Esophagus (tissue), 2 donors: Measurements from ENCODE around the gene CLEC2D. TPM values are rescaled to one million over a fixed set of nuclear protein-coding genes. Genes with fewer than 3 reads are reported as not detected.
"Not testable (repeated sequence)": the region's sequence is repeated elsewhere in the genome, so short reads cannot be mapped to it uniquely, and the experiment has no call there.

Source experiments
- H3K27ac ChIP-seq, 2 donors: one replicate each; pipeline ENCODE4 v1.5.1; 2013; ENCODE audit warnings: low read depth in 2 of 2, mild to moderate bottlenecking in 2 of 2, inconsistent platforms in 1 of 2, low read length in 1 of 2, moderate library complexity in 1 of 2
- H3K27me3 ChIP-seq, 2 donors: one replicate each; pipeline ENCODE4 v1.6.1; 2013; ENCODE audit warnings: low read length in 2 of 2, control low read depth in 1 of 2, mild to moderate bottlenecking in 1 of 2; ENCODE audit not compliant: insufficient read depth in 2 of 2, control insufficient read depth in 1 of 2
- H3K36me3 ChIP-seq, 2 donors: one replicate each; pipeline ENCODE4 v1.6.1; 2013; ENCODE audit warnings: low read length in 1 of 2; ENCODE audit not compliant: control insufficient read depth in 2 of 2, insufficient read depth in 2 of 2
- H3K4me1 ChIP-seq, 2 donors: one replicate each; pipeline ENCODE4 v1.6.1; 2013; ENCODE audit warnings: low read length in 1 of 2; ENCODE audit not compliant: control insufficient read depth in 2 of 2, insufficient read depth in 2 of 2
- H3K4me3 ChIP-seq, 2 donors: one replicate each; pipeline ENCODE4 v1.5.1; 2013; ENCODE audit warnings: low read length in 2 of 2, mild to moderate bottlenecking in 2 of 2, low read depth in 1 of 2, moderate library complexity in 1 of 2
- H3K9me3 ChIP-seq, 2 donors: one replicate each; pipeline ENCODE4 v1.6.1; 2013; ENCODE audit warnings: mild to moderate bottlenecking in 2 of 2, low read depth in 1 of 2, low read length in 1 of 2, moderate library complexity in 1 of 2; ENCODE audit not compliant: control insufficient read depth in 2 of 2, insufficient read depth in 1 of 2
- WGBS, 2 donors: extraction: QIAGEN DNeasy Blood & Tissue Kit; methylation state at CpG; one replicate each; pipeline ENCODE4 v1.1.7; 2013; 5-methylcytosine and 5-hydroxymethylcytosine counted together
- polyA plus RNA-seq, 2 donors: library from polyadenylated mRNA; stranded (reverse); fragments of 200-250 nt; gene quantifications; one replicate each; pipeline ENCODE4 v1.2.3, GENCODE V29; 2013
- donor health status: healthy with polysubstance abuse.
- donor health status: Bipolar disorder and iron deficiency.

CLEC2D gene
- polyA plus RNA-seq, 2 donors: 1.8 to 5.2 TPM

GRCh38 chr12:9706086-9706685 lies 36.7 kb downstream of the CLEC2D start:
- H3K27me3 ChIP-seq: no peaks in the 10 kb centered on the region
- no peak overlapping the region for H3K4me3 ChIP-seq
- no peak overlapping the region for H3K27ac ChIP-seq
- no peaks in the 10 kb centered on the region for H3K36me3 ChIP-seq
- no peaks in the 10 kb centered on the region for H3K4me1 ChIP-seq
- no peaks in the 10 kb centered on the region for H3K9me3 ChIP-seq

GRCh38 chr12:9707356-9707755 lies 37.8 kb downstream of the CLEC2D start:
- no peak overlapping the region for H3K4me3 ChIP-seq
- H3K9me3 ChIP-seq: no peaks in the 10 kb centered on the region
- H3K27me3 ChIP-seq: no peaks in the 10 kb centered on the region
- no peaks in the 10 kb centered on the region for H3K4me1 ChIP-seq
- H3K27ac ChIP-seq: no peak overlapping the region
- H3K36me3 ChIP-seq: no peaks in the 10 kb centered on the region

- Histone ChIP-seq H3K36me3 (no peaks in the 10 kb centered on the region), H3K27me3 (no peaks in the 10 kb centered on the region), H3K4me3 (no peak overlapping the region), H3K27ac (no peak overlapping the region), H3K9me3 (no peaks in the 10 kb centered on the region), H3K4me1 (no peaks in the 10 kb centered on the region)
- WGBS, 2 donors: 49 to 55% methylated on average over 12 of the region's 12 CpGs
Measured at GRCh38 chr12:9707864-9708808, 38.6 kb downstream of the CLEC2D start.

- no peak overlapping the region for H3K4me3 ChIP-seq
- no peaks in the 10 kb centered on the region for H3K27me3 ChIP-seq
- 87 to 88% methylated on average over 3 of the region's 3 CpGs for WGBS, 2 donors
- H3K4me1 ChIP-seq: no peaks in the 10 kb centered on the region
- no peaks in the 10 kb centered on the region for H3K36me3 ChIP-seq
- H3K9me3 ChIP-seq: no peaks in the 10 kb centered on the region
- H3K27ac ChIP-seq: no peak overlapping the region
Measured at GRCh38 chr12:9708853-9709252, 39.3 kb downstream of the CLEC2D start.

GRCh38 chr12:9710584-9711375 lies 41.3 kb downstream of the CLEC2D start:
- no peaks in the 10 kb centered on the region for H3K27me3 ChIP-seq
- H3K4me1 ChIP-seq: no peaks in the 10 kb centered on the region
- no peaks in the 10 kb centered on the region for H3K36me3 ChIP-seq
- no peak overlapping the region for H3K4me3 ChIP-seq
- no peak overlapping the region for H3K27ac ChIP-seq
- no peaks in the 10 kb centered on the region for H3K9me3 ChIP-seq
- WGBS, 2 donors: 93 to 97% methylated on average over 3 of the region's 3 CpGs

- no peaks in the 10 kb centered on the region for H3K36me3 ChIP-seq
- H3K27ac ChIP-seq: no peak overlapping the region
- no peak overlapping the region for H3K4me3 ChIP-seq
- H3K27me3 ChIP-seq: no peaks in the 10 kb centered on the region
- 84 to 95% methylated on average over 1 of the region's 1 CpG for WGBS, 2 donors
- H3K9me3 ChIP-seq: no peaks in the 10 kb centered on the region
- no peaks in the 10 kb centered on the region for H3K4me1 ChIP-seq
Measured at GRCh38 chr12:9711664-9712063, 42.2 kb downstream of the CLEC2D start.

- not testable (repeated sequence) for H3K9me3 ChIP-seq, H3K4me1 ChIP-seq, H3K4me3 ChIP-seq, H3K27ac ChIP-seq, H3K27me3 ChIP-seq, H3K36me3 ChIP-seq
- WGBS, 2 donors: 80 to 82% methylated on average over 6 of the region's 6 CpGs
Measured at GRCh38 chr12:9713032-9713558, 43.6 kb downstream of the CLEC2D start.

- Histone ChIP-seq H3K9me3 (no peaks in the 10 kb centered on the region), H3K27ac (no peak overlapping the region), H3K4me1 (no peaks in the 10 kb centered on the region), H3K27me3 (no peaks in the 10 kb centered on the region), H3K36me3 (no peaks in the 10 kb centered on the region), H3K4me3 (no peak overlapping the region)
- WGBS, 2 donors: 92 to 93% methylated on average over 15 of the region's 15 CpGs
Measured at GRCh38 chr12:9717070-9717925, 47.8 kb downstream of the CLEC2D start.

- WGBS, 2 donors: 87 to 95% methylated on average over 7 of the region's 7 CpGs
- H3K4me3 ChIP-seq: no peak overlapping the region
- no peaks in the 10 kb centered on the region for H3K4me1 ChIP-seq
- no peaks in the 10 kb centered on the region for H3K9me3 ChIP-seq
- H3K27me3 ChIP-seq: no peaks in the 10 kb centered on the region
- H3K36me3 ChIP-seq: no peaks in the 10 kb centered on the region
- no peak overlapping the region for H3K27ac ChIP-seq
Measured at GRCh38 chr12:9718968-9719367, 49.5 kb downstream of the CLEC2D start.
